ENCODE results near the gene PALM2AKAP2.

The PALM2AKAP2 gene

DNA sequence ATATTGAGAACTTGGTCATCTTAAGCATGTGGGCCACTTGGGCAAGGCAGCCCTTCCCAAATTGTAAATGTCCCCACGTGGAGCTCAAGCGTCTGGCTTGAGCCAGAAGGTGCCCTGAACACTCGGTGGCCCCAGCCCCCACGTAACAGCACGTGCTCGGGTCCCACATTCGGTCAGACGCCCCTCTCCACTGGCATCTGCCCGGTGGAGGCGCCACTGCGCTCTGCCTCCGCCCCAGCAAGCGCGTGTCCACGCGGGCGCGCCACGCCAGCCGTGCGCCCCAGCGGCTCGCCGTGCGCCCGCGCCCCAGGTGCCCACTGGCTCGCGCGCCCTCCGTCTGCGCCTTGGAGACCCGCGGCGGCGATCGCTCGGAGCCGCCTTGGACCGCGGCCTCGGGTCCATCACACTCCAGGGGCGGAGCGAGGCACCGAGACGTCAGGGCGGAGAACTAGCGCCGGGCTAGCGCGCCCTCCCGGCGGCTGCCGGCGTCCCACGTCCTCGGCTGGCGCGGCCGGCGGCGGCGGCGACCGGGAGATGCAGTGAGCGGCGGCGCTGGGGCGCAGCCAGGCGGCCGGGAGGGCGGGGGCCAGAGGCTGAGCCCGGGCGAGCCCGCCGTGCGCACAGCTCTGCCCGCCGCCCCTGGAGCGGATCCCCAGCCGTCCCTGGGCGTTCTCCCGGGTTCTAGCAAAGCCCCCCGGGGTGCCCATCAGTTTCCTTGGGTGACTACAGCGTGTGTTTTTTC is at the start of gene PALM2AKAP2:
PALM2AKAP2 (plus strand) TSS at position 488 of the 742 bp plus-strand sequence. CDS start 291 bp downstream, outside the sequence.
- DNase-seq (ENCODE audit: low spot score), result no peak

GRCh38 chr9:109730228-109730627 is 49.8 kb upstream of the PALM2AKAP2 start:
- no peak for DNase-seq (ENCODE audit: low spot score)

- DNase-seq (ENCODE audit: low spot score), result no peak
Observed at GRCh38 chr9:109733690-109734089, 46.3 kb upstream of the PALM2AKAP2 start.

DNA sequence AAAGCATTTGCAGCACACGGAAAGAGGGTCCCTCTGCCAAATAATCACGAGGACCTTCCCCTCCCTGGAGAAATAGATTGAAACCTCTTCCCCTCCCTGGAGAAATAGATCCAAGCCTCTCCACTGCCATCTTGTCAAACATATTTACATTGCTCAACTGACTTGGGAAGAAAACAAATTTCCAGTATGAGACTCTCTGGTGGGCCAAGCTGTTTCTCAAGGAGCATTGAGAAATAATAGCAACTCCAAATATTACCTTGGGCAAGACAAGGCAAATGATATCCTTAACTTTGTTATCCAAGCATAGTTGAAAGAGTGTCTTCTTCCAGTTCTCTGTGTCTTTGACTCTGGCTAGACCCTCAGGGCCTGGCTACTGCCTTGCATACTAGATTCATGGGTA is 45.2 kb upstream of the PALM2AKAP2 start:
- no peak for DNase-seq (ENCODE audit: low spot score)

DNA sequence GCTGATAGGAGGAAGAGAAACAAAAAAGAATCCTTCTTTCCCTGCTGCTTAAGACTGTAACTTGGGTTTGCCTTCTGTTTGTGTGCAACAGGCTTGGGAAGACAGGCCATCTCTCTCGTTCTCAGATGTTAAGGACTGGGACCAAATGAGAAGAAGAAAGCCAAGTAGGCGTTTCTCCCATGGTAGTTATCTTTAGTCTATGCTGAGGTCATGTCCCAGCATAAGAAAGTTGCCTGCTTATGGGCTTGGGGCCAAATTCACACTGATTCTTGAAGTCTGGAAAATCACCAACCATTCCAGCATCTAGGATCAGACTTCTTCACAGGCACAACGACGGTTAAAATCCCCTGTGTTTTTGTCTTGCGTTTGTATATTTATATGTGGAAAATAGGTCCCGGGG is 44.2 kb upstream of the PALM2AKAP2 start:
- DNase-seq (ENCODE audit: low spot score), result no peak

- DNase-seq (ENCODE audit: low spot score), result no peak
Observed at GRCh38 chr9:109737295-109737694, 42.7 kb upstream of the PALM2AKAP2 start.

DNA sequence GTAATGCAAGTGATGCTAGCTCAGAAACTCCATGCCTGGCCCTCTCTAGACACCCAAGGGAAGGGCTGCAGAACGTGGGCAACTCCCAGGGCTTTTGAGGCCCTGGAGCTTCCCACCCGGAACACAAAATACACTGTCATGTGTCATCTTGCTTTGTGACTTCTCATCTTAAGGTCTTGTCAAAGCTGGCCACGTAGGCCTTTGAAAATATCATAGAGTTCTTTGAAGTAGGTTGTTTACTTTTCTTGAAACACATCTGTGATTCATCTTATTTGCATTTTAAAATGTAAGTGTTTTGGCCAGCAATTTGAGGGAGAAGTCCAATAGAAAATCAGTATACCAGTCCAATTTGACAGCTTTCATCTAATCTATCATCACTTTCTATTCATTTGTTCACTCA is 40.2 kb upstream of the PALM2AKAP2 start:
- DNase-seq (ENCODE audit: low spot score), result no peak

DNA sequence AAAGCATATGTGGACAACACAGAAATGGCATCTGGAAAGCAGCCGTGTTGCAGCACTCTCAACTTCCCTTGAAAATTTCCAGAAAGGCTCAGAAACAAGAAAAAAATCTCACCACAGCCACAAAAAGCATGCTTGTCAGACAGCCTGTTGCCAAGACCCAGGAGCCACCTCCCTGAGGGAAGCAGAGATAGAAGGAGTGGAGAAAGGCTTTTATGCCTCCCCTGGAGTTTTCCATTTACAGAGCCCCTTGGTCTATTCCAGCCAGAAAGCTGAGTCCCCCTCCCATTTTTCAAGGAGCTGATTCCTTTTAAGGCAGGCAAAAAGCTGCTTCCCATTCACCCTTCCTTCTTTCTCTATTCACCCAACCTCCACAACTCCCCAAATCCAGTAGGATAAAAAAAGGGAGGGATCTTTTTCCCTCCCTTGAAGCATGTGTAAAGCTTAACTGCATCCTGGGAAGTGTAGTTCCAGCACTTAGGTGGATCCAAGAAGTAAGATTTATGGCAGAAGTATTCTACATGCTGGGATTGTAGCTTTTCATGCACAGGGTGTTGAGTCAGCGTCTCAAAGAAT is 37.1 kb upstream of the PALM2AKAP2 start:
- no peak for DNase-seq (ENCODE audit: low spot score)

DNA sequence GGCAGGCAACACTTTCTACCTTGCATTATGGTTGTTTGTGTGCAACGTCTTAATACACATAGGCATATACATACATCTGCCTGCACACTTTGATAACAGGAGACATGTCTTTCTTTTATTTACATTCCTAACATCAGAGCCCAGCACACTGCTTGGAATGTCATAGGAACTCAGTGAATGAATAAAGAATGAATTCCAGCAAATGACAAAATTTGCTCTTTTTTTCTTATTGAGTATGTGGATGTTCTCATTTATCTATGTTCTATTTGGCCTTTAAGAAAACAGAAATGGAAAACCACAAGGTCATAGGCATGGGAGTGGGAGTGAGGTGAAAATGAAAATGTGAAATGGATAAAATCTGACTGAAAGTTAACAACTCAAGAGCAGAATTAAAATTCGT is 36.3 kb upstream of the PALM2AKAP2 start:
- no peak for DNase-seq (ENCODE audit: low spot score)

DNA sequence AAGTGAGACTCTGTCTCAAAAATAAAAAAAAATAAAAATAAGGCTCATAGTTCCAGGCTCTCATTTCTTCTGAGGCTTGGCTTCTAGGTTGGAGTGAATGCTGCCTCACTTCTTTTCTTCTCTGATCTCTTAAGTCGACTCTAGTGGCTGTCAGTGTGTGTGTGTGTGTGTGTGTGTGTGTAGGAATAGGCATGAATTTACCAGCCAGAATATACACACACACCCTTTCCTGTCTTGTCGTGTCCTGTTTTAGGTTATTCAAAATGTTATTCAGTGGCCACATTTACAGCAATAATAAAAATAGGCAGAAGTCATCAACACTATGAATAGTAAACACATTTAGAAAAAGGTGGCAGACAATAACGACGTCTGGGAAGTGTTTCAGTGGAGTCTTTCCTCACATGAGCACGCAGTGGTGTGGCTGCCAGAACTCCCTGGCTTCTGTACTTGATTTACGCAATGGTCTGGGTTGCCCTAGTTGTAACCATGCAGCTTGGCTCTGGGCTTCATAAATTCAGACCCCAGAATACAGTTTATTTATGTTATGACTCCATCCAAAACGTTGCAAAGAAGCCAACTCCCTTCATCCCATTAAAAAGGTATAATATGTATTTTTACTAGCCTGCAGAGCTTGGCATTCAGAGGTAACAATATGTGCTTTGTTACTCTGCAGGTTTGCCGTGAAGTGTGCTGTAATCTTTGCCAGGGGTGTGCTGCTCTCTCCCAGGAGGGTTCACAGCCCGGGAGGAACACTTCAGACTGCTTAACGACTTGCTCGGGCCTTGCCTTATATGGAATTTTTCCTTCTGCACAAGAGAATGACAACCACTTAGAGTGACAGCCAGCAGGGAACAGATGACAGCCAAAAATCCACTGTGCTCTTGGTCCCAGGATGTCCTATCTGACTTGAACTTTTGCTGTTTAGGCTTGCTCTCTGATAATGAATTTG is 34.4 kb upstream of the PALM2AKAP2 start:
- no peak for DNase-seq (ENCODE audit: low spot score)

DNA sequence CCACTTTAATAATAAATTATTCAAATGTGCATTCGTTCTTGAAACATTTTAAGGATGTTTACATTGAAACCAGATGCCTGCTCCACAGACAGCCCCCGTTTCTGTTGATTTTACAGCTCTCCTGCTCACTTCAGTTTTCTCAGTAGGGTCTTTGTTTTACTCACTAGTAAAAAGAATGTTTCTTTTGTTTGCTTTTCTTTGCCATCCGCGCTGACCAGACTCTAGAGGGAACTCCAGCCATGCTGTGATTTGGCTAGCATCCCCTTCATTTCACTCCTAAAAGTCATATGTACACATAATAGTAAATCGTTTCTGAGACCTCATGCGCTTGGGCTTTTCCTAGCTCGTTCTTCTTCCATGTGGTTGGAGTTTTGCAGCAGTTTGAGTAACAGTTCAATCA is 28.7 kb upstream of the PALM2AKAP2 start:
- DNase-seq (ENCODE audit: low spot score), result no peak

DNA sequence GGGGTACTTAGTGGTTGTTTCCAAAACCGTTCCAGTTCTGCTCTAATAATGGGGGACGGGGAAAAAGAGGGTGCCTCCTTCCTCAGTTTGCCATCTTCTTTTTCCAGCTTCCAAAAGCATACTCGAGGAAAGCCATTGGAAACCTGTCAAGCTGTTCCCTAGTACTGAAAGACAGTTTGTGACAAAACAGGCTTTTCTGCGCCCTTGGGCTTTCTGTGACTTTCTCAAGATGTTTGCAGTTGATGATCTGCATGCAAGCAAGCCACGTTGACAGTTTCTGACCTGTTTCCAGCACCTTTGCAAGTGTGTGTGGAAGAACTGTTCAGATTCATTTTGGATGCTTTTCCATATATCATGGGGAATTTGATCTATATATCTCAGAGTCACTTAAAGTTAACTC is 26.7 kb upstream of the PALM2AKAP2 start:
- DNase-seq (ENCODE audit: low spot score), result no peak

DNA sequence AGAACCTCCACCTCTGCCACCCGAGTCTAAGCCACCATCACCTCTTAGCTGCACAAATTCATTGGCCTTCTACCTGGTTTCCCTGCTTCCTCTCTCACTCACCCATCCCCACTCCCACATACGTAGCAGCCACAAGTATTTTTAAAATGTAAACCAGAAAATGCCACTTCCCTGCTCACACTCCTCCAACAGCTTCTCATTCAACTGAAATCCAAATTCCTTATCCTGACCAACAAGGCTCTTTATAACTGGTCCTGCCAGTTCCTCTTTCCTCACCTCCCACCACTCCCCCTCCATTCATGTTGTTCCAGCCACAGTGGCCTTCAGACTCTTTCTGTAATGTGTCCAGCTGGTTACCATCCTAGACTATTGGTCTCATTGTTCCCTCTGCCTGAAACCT is 25.0 kb upstream of the PALM2AKAP2 start:
- DNase-seq (ENCODE audit: low spot score), result no peak

- no peak for DNase-seq (ENCODE audit: low spot score)
Observed at GRCh38 chr9:109759589-109759988, 20.4 kb upstream of the PALM2AKAP2 start.

DNA sequence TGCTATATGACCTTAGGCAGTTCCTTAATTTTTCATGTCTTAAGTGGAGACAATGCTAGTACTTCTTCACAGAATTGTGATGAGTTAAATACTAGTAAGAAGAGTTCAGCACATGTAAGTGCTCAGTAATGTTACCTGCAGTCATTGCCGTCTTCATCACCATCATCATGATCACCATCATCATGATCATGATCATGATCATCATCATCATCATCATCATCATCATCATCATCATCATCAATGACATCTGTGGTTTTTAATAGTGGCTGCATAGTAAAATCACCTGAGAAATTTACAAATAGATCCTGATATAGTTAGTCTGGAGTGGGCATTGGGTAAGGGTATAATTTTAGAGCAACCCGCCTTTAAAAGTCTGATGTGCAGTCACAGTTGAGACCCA is 14.7 kb upstream of the PALM2AKAP2 start:
- DNase-seq (ENCODE audit: low spot score), result no peak

DNA sequence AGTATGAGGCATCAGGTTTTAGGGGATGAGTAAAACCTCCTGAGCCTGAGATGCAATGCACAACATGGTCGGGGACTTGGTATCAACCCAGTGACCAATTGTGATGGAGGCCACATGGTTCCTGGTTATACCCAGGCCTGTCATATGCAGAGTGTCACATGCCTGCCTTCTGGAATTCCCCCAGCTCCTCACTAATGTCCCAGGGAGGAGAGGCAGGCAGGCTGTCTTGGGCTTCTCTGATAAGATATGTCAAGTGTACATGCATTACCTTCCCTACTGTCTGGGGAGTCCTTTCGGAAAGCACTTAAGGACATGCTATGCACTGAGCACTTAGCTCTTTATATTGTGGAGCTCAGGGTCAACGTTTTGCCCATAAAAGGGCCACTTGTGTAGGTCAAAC is 14.2 kb upstream of the PALM2AKAP2 start:
- no peak for DNase-seq (ENCODE audit: low spot score)

DNA sequence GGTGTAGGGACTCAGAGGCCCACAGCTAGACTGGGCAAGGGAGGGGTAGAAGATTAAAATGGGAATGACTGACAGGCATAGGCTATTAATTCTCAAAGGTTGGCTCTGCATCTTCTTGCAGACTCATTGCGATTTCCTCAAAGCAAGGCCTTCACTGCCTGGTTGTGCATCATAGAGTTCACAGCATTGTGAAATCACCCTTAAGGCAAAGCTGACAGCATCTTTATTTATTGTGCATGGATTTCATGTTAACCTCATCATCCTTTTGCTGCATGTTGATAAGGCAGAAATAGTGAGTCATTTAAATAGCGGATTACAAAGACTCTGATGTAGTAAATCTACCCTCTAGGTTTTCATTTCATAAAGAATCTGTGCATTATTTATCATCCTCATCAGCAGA is 13.6 kb upstream of the PALM2AKAP2 start:
- DNase-seq (ENCODE audit: low spot score), result no peak

- no peak for DNase-seq (ENCODE audit: low spot score)
Observed at GRCh38 chr9:109767404-109767803, 12.6 kb upstream of the PALM2AKAP2 start.

GRCh38 chr9:109767814-109768213 is 12.2 kb upstream of the PALM2AKAP2 start:
- DNase-seq (ENCODE audit: low spot score), result no peak

- DNase-seq (ENCODE audit: low spot score), result no peak
Observed at GRCh38 chr9:109769250-109769649, 10.7 kb upstream of the PALM2AKAP2 start.

GRCh38 chr9:109770101-109770500 is 9.9 kb upstream of the PALM2AKAP2 start:
- DNase-seq (ENCODE audit: low spot score), result no peak

DNA sequence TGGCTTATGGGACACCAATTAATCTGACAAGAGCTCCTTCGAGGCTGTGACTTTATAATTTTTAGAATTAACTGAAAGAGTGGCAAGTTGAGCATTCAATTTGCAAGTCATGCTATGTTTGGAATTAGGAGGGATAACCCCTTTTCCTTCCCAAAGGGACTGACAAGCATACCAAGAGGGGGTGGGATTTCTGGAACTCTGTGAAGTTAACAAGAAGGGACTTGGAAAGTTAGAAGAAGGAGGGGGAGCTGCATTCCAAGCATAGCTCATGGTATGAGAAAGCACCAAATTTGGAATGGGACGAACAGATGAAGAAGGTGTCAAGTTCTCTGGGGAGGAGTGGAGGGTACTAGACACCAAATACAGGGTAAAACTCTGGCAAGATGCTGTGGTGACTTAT is 8.9 kb upstream of the PALM2AKAP2 start:
- DNase-seq (ENCODE audit: low spot score), result no peak
